MM.1S (cell line): ENCODE data around the gene KCNK4.

Experiments
- CTCF ChIP-seq: fragments of 300-600 bp; sonication (generic); IDR thresholded peaks from 2 replicates; pipeline ENCODE4 v1.5.1; 2016; ENCODE audit warnings: antibody characterized with exemption, low read length, mixed read lengths
- EZH2 ChIP-seq: fragments of 300-600 bp; sonication (generic); optimal IDR thresholded peaks from 2 replicates; pipeline ENCODE3; 2017; ENCODE audit warnings: low read depth, mild to moderate bottlenecking, antibody characterized with exemption, low read length, mixed read lengths
- EZH2phosphoT487 ChIP-seq: fragments of 300-600 bp; sonication (generic); IDR thresholded peaks from 2 replicates; pipeline ENCODE4 v1.6.1; 2018; ENCODE audit warnings: antibody characterized with exemption, low read length

DNA sequence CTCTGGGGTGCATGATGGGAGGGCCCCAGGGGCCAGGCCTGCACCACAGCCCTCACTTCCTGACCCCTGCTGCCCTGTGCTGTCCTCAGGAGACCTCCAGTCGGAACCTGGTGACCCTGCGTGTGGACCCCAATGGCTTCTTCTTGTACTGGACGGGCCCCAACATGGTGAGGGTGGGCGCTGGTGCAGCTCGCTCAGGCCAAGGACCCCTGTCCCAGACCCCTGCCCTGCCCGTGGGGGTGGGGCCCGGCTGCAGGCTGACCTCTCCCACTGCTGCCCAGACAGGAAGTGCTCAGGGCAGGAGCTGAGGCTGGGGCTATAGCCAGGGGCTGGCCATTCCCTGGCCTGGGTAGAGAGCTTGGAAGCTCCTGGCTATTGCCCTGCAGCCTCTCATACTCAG lies 36.8 kb upstream of the KCNK4 start:
- TF ChIP-seq CTCF, result no peak
- no peak for TF ChIP-seq EZH2
- TF ChIP-seq EZH2phosphoT487, result no peak
